GM18502 (cell line): ENCODE data around the gene DHRS7B.
"Not testable (repeated sequence)": the region's sequence is repeated elsewhere in the genome, so short reads cannot be mapped to it uniquely, and the experiment has no call there.

Experiments
- ATAC-seq: cut with Tn5 transposase; IDR thresholded peaks from one replicate; pipeline ENCODE4 v1.9.1; 2021; ENCODE audit warnings: mild to moderate bottlenecking; ENCODE audit not compliant: unreplicated experiment, poor library complexity

Gene DHRS7B

DNA sequence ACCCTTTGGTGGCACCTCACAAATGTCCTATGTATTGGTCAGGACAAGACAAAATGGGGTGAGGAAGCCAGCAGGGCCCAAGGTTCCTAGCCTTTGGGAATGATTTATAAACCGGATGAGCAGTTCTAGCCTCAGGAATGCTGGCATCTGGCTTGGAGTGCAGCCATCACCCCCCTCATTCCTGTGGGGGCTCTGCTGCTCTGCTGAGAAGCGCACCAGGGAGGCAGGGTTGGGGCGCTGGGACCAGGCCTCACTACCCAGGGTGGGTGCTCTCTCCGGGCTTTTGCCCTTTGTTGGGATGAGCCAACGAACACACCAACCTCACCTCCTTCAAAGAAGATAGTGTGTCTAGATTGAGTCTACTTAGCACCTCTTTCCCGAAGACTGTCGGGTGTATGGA is 47.9 kb downstream of the DHRS7B start:
- ATAC-seq, result no peak

DNA sequence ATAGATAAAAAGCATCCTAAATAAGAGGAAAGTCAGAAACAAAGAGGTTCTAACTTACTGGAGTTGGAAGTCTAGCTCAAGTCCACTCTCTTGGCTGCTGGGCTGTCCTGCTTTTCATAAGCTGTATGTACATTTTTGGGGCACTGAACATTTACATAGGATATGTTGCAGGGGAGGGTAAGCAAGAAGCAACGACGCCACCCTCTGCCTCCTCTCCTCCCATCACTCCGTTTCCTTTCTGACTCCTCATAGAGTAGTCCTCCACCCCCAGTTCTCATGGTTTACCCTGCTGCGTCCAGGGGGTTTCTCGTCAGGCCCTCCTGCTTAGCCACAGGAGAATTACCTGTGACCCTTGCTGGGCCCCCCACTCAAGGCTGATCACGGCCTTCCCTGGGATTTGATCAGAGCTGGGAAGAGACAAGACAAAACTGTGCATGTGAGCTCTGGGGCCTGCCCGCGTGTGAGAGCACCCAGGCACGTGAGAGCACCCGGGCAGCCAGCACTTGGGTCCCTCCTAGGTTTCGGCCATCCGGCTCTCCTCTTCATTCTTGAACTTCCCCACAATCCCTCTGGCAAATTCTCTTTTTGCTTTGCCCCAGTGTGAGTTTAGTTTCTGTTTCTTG is 50.1 kb downstream of the DHRS7B start:
- ATAC-seq, result no peak

DNA sequence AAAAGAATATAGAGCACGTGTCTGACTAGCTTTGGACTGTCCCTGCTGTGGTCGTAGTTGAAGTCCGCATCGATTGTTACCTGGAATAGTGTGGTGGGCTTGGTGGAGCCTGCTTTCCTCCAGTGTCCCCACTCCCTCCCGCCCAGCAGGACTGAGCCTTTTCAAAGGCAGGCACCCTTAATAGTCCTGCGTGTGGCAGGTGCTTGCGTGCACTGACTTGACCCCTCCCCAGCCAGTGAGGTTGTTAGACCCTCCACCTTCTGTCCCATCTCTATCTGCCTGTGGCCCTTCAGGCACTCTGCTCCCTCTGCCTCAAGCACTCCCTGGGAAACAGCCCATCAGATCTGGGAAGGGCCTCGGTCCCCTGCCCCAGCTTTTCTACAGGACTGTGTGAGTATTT is 50.6 kb downstream of the DHRS7B start:
- no peak for ATAC-seq

DNA sequence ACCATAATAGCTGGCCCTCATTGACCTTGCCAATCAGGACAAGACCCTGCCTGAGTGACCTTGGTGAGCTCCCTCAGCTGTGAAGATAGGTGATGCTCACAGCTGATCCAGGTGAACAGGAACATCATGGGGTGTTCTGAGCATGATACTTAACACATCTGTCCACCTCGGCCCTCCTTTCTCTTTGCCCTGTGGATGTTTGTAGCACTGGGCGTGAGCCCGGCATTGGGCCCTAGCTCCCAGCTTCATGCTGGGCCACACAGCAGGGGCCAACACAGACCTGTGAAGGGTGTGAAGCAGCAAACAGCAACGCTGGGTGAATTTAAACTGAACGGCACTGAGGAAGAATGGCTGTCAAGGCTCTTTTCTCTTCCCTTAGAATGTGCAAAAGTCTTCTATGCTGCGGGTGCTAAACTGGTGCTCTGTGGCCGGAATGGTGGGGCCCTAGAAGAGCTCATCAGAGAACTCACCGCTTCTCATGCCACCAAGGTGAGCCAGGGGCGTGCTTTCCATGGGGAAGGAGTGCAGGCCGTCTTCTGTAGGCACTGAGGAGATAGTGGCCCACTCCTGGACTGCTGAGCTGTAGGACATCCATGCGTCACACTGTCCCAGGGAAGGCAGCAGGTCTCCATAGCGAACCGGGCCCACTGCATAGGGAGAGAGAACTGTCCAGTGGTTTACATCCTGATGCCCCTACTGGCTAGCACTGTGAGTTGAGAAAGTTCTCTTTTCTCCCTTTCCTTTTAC is 51.3 kb downstream of the DHRS7B start:
- no peak for ATAC-seq

- no peak for ATAC-seq
Observed at GRCh38 chr17:21183468-21183867, 56.7 kb downstream of the DHRS7B start.

DNA sequence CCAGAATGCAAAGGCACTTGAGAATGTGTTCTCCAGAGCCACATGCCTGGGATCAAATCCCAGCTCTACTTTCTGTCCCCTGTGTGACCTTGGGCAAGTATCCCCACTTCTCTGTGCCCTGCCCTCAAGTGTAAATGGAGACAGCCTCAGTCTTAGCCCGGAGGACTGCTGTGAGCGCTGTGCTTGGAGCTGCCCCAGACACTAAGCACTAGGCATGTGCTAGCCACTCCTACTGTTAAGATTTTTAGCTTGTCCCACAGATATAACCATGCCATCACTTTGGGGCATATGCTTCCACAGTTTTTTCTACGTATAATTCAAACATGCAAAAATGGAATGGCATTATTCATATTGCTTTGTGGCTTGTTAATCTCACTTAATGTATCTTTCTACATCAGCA is 57.8 kb downstream of the DHRS7B start:
- ATAC-seq, result no peak

- ATAC-seq, result no peak
Observed at GRCh38 chr17:21185061-21185460, 58.3 kb downstream of the DHRS7B start.

GRCh38 chr17:21186399-21187187 is 59.8 kb downstream of the DHRS7B start:
- ATAC-seq, result no peak

GRCh38 chr17:21189361-21189760 is 62.6 kb downstream of the DHRS7B start:
- ATAC-seq, result no peak

- ATAC-seq, result no peak
Observed at GRCh38 chr17:21190078-21190477, 63.3 kb downstream of the DHRS7B start.

GRCh38 chr17:21191698-21192097 is 64.9 kb downstream of the DHRS7B start:
- no peak for ATAC-seq

GRCh38 chr17:21192414-21192813 is 65.7 kb downstream of the DHRS7B start:
- ATAC-seq, result not testable (repeated sequence)

- no peak for ATAC-seq
Observed at GRCh38 chr17:21193031-21193430, 66.3 kb downstream of the DHRS7B start.

GRCh38 chr17:21194226-21194625 is 67.5 kb downstream of the DHRS7B start:
- ATAC-seq, result no peak

- no peak for ATAC-seq
Observed at GRCh38 chr17:21194703-21195102, 67.9 kb downstream of the DHRS7B start.

- no peak for ATAC-seq
Observed at GRCh38 chr17:21196126-21196525, 69.4 kb downstream of the DHRS7B start.

DNA sequence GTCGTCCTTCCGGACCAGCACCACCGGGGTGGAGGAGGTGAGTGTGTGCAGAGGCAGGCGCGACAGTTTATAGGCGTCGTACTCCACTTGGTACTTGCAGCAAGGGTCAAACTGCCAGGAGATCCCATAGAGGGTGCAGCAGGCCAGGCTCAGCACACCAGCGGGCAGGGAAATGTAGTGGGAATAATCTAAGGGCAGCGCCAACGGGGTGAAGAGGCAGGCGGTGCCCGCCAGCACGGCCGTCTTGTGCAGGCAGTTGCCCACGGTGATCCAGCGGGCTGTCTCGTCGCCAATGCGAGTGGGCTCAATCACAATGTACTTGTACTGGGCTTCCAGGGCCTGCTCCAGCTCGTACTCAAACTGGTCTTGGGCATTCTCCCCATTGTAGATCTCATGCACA is 71.6 kb downstream of the DHRS7B start:
- no peak for ATAC-seq

DNA sequence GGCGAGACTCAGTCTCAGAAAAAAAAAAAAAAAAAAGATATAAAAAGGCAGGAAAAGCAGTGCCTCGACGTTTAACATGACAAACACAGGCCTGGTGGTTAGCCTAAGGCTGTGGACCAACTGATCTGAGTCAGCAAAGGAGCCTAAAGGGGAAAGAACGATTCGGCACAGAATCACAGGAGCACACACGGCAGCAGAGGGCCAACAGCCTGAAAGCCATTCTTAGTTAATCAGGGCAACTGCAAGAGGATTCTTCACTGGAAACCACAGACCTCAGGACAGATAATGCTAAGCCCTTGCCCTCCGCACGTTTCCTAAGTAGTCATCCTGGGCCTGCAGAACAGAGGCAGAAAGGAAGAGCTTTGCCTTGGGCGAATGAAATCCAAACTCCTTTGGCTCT is 72.5 kb downstream of the DHRS7B start:
- ATAC-seq, result no peak

GRCh38 chr17:21199856-21200255 is 73.1 kb downstream of the DHRS7B start:
- peak; percentile 49 for ATAC-seq

DNA sequence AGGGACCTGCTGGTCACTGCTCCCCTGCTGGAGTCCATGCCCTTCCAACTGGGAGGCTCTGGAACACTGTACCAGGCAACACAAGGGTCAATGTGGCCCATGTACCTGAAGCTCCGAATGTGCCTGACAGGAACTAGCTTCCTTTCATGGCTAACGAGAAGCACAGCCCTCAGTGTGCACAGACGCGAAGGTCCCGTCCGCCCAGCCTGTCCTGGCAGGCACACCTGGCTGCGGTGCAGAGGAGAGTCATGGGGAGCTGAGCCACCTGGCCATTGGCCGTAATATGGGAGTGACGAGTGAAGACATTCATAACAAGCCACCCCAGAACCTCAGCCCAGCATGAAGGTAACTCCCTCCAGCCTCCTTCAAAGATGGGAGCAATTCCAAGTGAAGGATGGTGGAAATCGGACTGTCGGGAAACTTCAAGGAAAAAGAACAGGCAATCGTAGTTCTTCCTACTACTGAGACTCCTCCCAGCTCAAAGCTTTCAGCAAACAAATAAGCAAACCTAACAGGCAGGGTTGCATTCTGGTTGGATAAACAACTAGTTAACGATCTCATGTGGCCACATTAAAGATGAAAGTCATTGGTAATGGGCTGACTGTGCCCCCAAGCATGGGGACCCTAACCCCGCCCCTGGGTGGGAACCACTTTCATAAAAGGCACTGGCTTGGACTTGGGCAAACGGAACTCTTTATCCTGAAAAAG is 74.0 kb downstream of the DHRS7B start:
- ATAC-seq, result no peak

- no peak for ATAC-seq
Observed at GRCh38 chr17:21201298-21201595, 74.5 kb downstream of the DHRS7B start.
